ENCODE measurements around the gene ANO4. TPM values are rescaled to one million over a fixed set of nuclear protein-coding genes. Genes with fewer than 3 reads are reported as not detected.

ANO4 gene
- total and polyA plus RNA-seq, 2 donors (not counting 1 experiment from before 2014, with no cell fraction given), result not detected

DNA sequence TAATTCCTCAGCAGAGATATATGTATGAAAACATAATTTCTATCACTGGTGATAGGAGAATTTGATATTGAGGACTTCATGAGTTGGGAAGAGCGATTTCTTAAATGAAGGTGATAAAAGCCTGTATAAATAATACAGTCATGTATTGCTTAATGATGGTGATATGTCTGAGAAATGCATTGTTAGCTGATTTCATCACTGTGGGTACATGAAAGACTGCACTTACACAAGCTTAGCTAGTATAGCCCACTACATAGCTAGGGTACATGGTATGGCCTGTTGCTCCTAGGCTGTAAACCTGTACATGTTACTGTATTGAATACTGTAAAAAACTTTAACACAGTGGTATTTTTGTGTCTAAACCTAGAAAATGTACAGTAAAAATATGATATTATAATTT is 63.4 kb downstream of the ANO4 start:
- Mint-ChIP-seq H3K27me3 (peaks cover 4% of the 10 kb centered on the region), H3K4me1 (no peaks in the 10 kb centered on the region)

DNA sequence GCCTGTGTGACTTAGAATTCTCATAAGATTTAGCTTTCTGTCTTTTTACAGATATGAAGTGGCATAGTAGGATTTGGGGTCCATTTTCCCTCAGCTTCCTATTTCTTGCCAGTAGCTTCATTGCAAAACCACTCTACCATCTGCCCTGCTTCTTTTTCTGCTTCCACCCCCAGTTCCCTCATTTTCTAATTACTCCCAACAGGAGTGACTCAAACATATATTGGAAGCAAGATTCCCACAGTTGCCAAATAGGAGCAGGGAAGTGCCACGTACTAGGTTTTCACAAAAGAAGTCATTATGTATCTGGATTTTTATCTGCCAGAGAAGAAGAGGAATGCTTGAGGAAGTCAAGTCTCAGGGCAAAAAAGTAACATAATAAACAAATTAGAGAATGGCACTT is 64.1 kb downstream of the ANO4 start:
- no peaks in the 10 kb centered on the region for H3K4me1 ChIP-seq (ENCODE audit: control insufficient read depth in 2 of 2, insufficient read depth in 2 of 2, low read length in 2 of 2)
- ChIA-PET CTCF (no interaction called here), POLR2A (no interaction called here)
- Mint-ChIP-seq H3K27ac (no peak overlapping the region), H3K27me3 (peaks cover 4% of the 10 kb centered on the region), H3K9me3 (ENCODE audit: insufficient read depth) (no peaks in the 10 kb centered on the region), H3K4me1 (no peaks in the 10 kb centered on the region), H3K4me3 (no peak overlapping the region)
- ATAC-seq (ENCODE audit: low read depth) (no peak), DNase-seq (no peak)
- H3K79me2 ChIP-seq (ENCODE audit: control insufficient read depth, insufficient read depth, low read length), result no peaks in the 10 kb centered on the region
- intact Hi-C loops (cut with micrococcal nuclease), result no loop called here
- H3K9ac ChIP-seq (ENCODE audit: low read length), result no peak overlapping the region
- no peaks in the 10 kb centered on the region for H3K27me3 ChIP-seq (replicated peaks in 1 of 4; ENCODE audit: control extremely low read depth in 1 of 4, control insufficient read depth in 3 of 4, insufficient read depth in 4 of 4, low read length in 3 of 4)
- H3K4me2 ChIP-seq (replicated peaks; ENCODE audit: low read depth, low read length, poor library complexity, severe bottlenecking), result no peak overlapping the region
- no CpG with 5 or more reads among the region's 1 CpG for WGBS (ENCODE audit: insufficient coverage)
- H2AFZ ChIP-seq (ENCODE audit: insufficient read depth, low read depth, low read length, poor library complexity, severe bottlenecking), result no peak overlapping the region
- no peaks in the 10 kb centered on the region for H3K36me3 ChIP-seq (replicated peaks in 1 of 2; ENCODE audit: control extremely low read depth in 1 of 2, control insufficient read depth in 1 of 2, extremely low read depth in 1 of 2, insufficient read depth in 2 of 2, low read length in 1 of 2)
- H3K27ac ChIP-seq (ENCODE audit: low read length in 2 of 2), result no peak overlapping the region
- H3K4me3 ChIP-seq (ENCODE audit: control extremely low read depth in 1 of 5, extremely low read depth in 1 of 5, insufficient read depth in 1 of 5, low read depth in 2 of 5, low read length in 4 of 5), result no peak overlapping the region
- no peaks in the 10 kb centered on the region for H3K9me3 ChIP-seq (ENCODE audit: control extremely low read depth in 1 of 3, control insufficient read depth in 2 of 3, insufficient read depth in 1 of 3, low read length in 2 of 3)
- no peaks in the 10 kb centered on the region for H4K20me1 ChIP-seq (ENCODE audit: control insufficient read depth, insufficient read depth, low read length, poor library complexity, severe bottlenecking)
- TF ChIP-seq, protein P1, sequence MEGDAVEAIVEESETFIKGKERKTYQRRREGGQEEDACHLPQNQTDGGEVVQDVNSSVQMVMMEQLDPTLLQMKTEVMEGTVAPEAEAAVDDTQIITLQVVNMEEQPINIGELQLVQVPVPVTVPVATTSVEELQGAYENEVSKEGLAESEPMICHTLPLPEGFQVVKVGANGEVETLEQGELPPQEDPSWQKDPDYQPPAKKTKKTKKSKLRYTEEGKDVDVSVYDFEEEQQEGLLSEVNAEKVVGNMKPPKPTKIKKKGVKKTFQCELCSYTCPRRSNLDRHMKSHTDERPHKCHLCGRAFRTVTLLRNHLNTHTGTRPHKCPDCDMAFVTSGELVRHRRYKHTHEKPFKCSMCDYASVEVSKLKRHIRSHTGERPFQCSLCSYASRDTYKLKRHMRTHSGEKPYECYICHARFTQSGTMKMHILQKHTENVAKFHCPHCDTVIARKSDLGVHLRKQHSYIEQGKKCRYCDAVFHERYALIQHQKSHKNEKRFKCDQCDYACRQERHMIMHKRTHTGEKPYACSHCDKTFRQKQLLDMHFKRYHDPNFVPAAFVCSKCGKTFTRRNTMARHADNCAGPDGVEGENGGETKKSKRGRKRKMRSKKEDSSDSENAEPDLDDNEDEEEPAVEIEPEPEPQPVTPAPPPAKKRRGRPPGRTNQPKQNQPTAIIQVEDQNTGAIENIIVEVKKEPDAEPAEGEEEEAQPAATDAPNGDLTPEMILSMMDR (IDR thresholded peaks at IDR 0.05), result no peak
- TF ChIP-seq EZH2 (IDR thresholded peaks at IDR 0.05; ENCODE audit: borderline replicate concordance, insufficient read depth, low read depth, low read length, poor library complexity, severe bottlenecking), result no peak

More for the DNA sequence above, 63.4 kb downstream of the ANO4 start:
- Mint-ChIP-seq H3K27ac (no peak overlapping the region), H3K4me3 (no peak overlapping the region), H3K9me3 (ENCODE audit: insufficient read depth) (no peaks in the 10 kb centered on the region)
- no peak overlapping the region for H3K4me3 ChIP-seq (ENCODE audit: control extremely low read depth in 1 of 5, extremely low read depth in 1 of 5, insufficient read depth in 1 of 5, low read depth in 2 of 5, low read length in 4 of 5)
- ATAC-seq (ENCODE audit: low read depth), result no peak
- TF ChIP-seq, protein P1 (IDR thresholded peaks at IDR 0.05), result no peak
- TF ChIP-seq EZH2 (IDR thresholded peaks at IDR 0.05; ENCODE audit: borderline replicate concordance, insufficient read depth, low read depth, low read length, poor library complexity, severe bottlenecking), result no peak
- no peak overlapping the region for H3K4me2 ChIP-seq (replicated peaks; ENCODE audit: low read depth, low read length, poor library complexity, severe bottlenecking)
- H3K36me3 ChIP-seq (replicated peaks in 1 of 2; ENCODE audit: control extremely low read depth in 1 of 2, control insufficient read depth in 1 of 2, extremely low read depth in 1 of 2, insufficient read depth in 2 of 2, low read length in 1 of 2), result no peaks in the 10 kb centered on the region
- intact Hi-C loops (cut with micrococcal nuclease), result no loop called here
- H3K9ac ChIP-seq (ENCODE audit: low read length), result no peak overlapping the region
- H3K79me2 ChIP-seq (ENCODE audit: control insufficient read depth, insufficient read depth, low read length), result no peaks in the 10 kb centered on the region
- H2AFZ ChIP-seq (ENCODE audit: insufficient read depth, low read depth, low read length, poor library complexity, severe bottlenecking), result no peak overlapping the region
- H3K9me3 ChIP-seq (ENCODE audit: control extremely low read depth in 1 of 3, control insufficient read depth in 2 of 3, insufficient read depth in 1 of 3, low read length in 2 of 3), result no peaks in the 10 kb centered on the region
- H3K27ac ChIP-seq (ENCODE audit: low read length in 2 of 2), result no peak overlapping the region
- CTCF ChIA-PET, result no interaction called here
- POLR2A ChIA-PET, result no interaction called here
- H4K20me1 ChIP-seq (ENCODE audit: control insufficient read depth, insufficient read depth, low read length, poor library complexity, severe bottlenecking), result no peaks in the 10 kb centered on the region
- H3K4me1 ChIP-seq (ENCODE audit: control insufficient read depth in 2 of 2, insufficient read depth in 2 of 2, low read length in 2 of 2), result no peaks in the 10 kb centered on the region
- WGBS (ENCODE audit: insufficient coverage), result no CpG with 5 or more reads among the region's 1 CpG
- H3K27me3 ChIP-seq (replicated peaks in 1 of 4; ENCODE audit: control extremely low read depth in 1 of 4, control insufficient read depth in 3 of 4, insufficient read depth in 4 of 4, low read length in 3 of 4), result no peaks in the 10 kb centered on the region
- no peak for DNase-seq

All from B cell (primary cell).